Activated CD4-positive, alpha-beta T cell treated with anti-CD3 and anti-CD28 coated beads, Interleukin-2, amount 10 ng/mL, durations not matched to agents 7 days and 5 days (primary cell): ENCODE measurements around the gene SLIRP. TPM values are rescaled to one million over a fixed set of nuclear protein-coding genes. Genes with fewer than 3 reads are reported as not detected.
"Not testable (repeated sequence)": the region's sequence is repeated elsewhere in the genome, so short reads cannot be mapped to it uniquely, and the experiment has no call there.

Experiments used
- CTCF ChIA-PET: fragments of 350-600 bp; sonication (Branson Sonifier 250); formaldehyde crosslinking; loops from one replicate; lab custom pipeline; 2021; ENCODE audit warnings: antibody characterized with exemption; lab: Charles Lee
- POLR2A ChIA-PET: fragments of 350-600 bp; sonication (Branson Sonifier 250); formaldehyde crosslinking; loops from one replicate; lab custom pipeline; 2021; ENCODE audit warnings: antibody characterized with exemption; lab: Charles Lee
- DNase-seq: peaks from one replicate; pipeline ENCODE4 v3.0.0-alpha.2; 2020
- H3K27ac Mint-ChIP-seq: one replicate; pipeline ENCODE4 v1.8.0; 2021; ENCODE audit warnings: mild to moderate bottlenecking, moderate library complexity, mixed read lengths
- H3K27me3 Mint-ChIP-seq: one replicate; pipeline ENCODE4 v1.8.0; 2021; ENCODE audit warnings: mixed read lengths
- H3K36me3 Mint-ChIP-seq: one replicate; pipeline ENCODE4 v1.8.0; 2021; ENCODE audit warnings: low read depth, mixed read lengths
- H3K4me1 Mint-ChIP-seq: one replicate; pipeline ENCODE4 v1.8.0; 2021; ENCODE audit warnings: mixed read lengths
- H3K4me3 Mint-ChIP-seq: one replicate; pipeline ENCODE4 v1.8.0; 2021; ENCODE audit warnings: mild to moderate bottlenecking, moderate library complexity, mixed read lengths
- H3K9me3 Mint-ChIP-seq: one replicate; pipeline ENCODE4 v1.8.0; 2021; ENCODE audit warnings: mixed read lengths
- total RNA-seq, 2 experiments: library from RNA; stranded (reverse); gene quantifications; one replicate each; pipeline ENCODE4 v1.2.3, GENCODE V29; 2021

The SLIRP gene
- 10 to 100 TPM; 61.9 to 73.6 TPM for total RNA-seq

GRCh38 chr14:77707724-77708408 is at the start of gene SLIRP, which contains the start of gene ALKBH1:
SLIRP (plus strand) TSS chr14:77708103; CDS start chr14:77708112, 9 bp downstream.
ALKBH1 (minus strand) TSS chr14:77708023; CDS start chr14:77708004, 19 bp downstream.
- no peaks in the 10 kb centered on the region for H3K27me3 Mint-ChIP-seq
- peak within 1 kb of the TSS; percentile 92 for H3K27ac Mint-ChIP-seq
- POLR2A ChIA-PET: no interaction called here
- peaks cover 36% of the 10 kb centered on the region for H3K4me1 Mint-ChIP-seq
- H3K9me3 Mint-ChIP-seq: no peaks in the 10 kb centered on the region
- H3K36me3 Mint-ChIP-seq: peaks cover 43% of the 10 kb centered on the region
- peak; percentile 92 for DNase-seq
- CTCF ChIA-PET: no interaction called here
- H3K4me3 Mint-ChIP-seq: peak within 1 kb of the TSS; percentile 91

DNA sequence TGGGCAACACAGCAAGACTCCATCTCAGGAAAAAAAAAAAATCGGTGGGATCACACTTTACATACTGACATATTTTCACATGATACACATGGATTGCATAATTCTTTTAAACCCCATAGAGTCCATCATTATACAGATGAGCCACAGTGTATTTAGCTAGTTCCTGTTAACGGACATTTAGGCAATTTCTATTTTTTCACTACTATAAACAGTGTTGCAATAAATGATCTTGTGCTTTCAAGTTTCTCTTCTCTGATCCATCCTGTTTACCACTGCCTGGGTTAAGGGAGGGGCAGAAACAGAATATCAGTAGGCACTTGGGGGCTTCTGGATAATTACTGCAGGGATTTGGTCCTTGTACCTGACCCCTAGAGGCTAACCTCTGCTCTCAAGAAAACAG is 48.1 kb upstream of the SLIRP start:
- CTCF ChIA-PET: interaction anchor here (0.9 kb wide), 1 partner anchor 53 kb away, joined by 3 read pairs; no protein-coding TSS in a partner anchor

DNA sequence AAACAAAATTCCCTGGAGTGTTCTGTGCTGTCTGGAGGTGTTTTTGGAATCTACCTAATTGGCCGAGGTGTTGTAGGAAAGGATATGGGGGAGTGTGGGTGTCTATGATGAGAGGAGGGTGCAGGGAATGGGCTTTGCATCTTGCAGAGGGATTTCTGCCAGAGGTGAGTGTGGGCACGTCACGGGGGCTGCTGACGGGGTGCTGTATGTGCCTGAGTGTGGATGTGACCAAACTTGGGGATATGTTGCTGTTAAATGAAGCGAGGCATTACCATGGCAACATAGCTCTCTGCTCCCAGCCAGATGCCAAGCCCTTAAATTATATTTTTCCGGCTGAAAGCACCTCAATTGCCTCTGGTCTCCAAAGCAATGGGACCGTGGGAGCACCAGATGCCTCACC is 47.1 kb upstream of the SLIRP start:
- H3K4me3 Mint-ChIP-seq: no peak overlapping the region
- POLR2A ChIA-PET: no interaction called here
- peaks cover 3% of the 10 kb centered on the region for H3K4me1 Mint-ChIP-seq
- CTCF ChIA-PET: interaction anchor here (0.7 kb wide), 1 partner anchor 29 kb away, joined by 3 read pairs; no protein-coding TSS in a partner anchor
- no peak for DNase-seq
- H3K36me3 Mint-ChIP-seq: no peaks in the 10 kb centered on the region
- H3K27ac Mint-ChIP-seq: no peak overlapping the region
- no peaks in the 10 kb centered on the region for H3K27me3 Mint-ChIP-seq
- no peaks in the 10 kb centered on the region for H3K9me3 Mint-ChIP-seq

More for the DNA sequence above, 48.1 kb upstream of the SLIRP start:
- H3K4me3 Mint-ChIP-seq: no peak overlapping the region
- POLR2A ChIA-PET: no interaction called here
- no peaks in the 10 kb centered on the region for H3K36me3 Mint-ChIP-seq
- DNase-seq: no peak
- H3K4me1 Mint-ChIP-seq: peaks cover 3% of the 10 kb centered on the region
- no peaks in the 10 kb centered on the region for H3K27me3 Mint-ChIP-seq
- H3K27ac Mint-ChIP-seq: no peak overlapping the region
- no peaks in the 10 kb centered on the region for H3K9me3 Mint-ChIP-seq

GRCh38 chr14:77661562-77661961 is 46.3 kb upstream of the SLIRP start:
- POLR2A ChIA-PET, H3K4me3 Mint-ChIP-seq, CTCF ChIA-PET: not testable (repeated sequence)

GRCh38 chr14:77663293-77663692 is 44.6 kb upstream of the SLIRP start:
- ChIA-PET POLR2A (no interaction called here), CTCF (no interaction called here)
- Mint-ChIP-seq H3K4me3 (no peak overlapping the region), H3K27ac (no peak overlapping the region), H3K9me3 (no peaks in the 10 kb centered on the region), H3K4me1 (peaks cover 11% of the 10 kb centered on the region), H3K27me3 (no peaks in the 10 kb centered on the region), H3K36me3 (no peaks in the 10 kb centered on the region)
- DNase-seq: no peak

More at GRCh38 chr14:77661562-77661961, 46.3 kb upstream of the SLIRP start:
- DNase-seq, H3K36me3 Mint-ChIP-seq, H3K27me3 Mint-ChIP-seq, H3K9me3 Mint-ChIP-seq, H3K4me1 Mint-ChIP-seq, H3K27ac Mint-ChIP-seq: not testable (repeated sequence)

- no peaks in the 10 kb centered on the region for H3K9me3 Mint-ChIP-seq
- H3K27ac Mint-ChIP-seq: no peak overlapping the region
- peaks cover 3% of the 10 kb centered on the region for H3K36me3 Mint-ChIP-seq
- no peaks in the 10 kb centered on the region for H3K27me3 Mint-ChIP-seq
- no peak for DNase-seq
- H3K4me3 Mint-ChIP-seq: no peak overlapping the region
- peaks cover 11% of the 10 kb centered on the region for H3K4me1 Mint-ChIP-seq
- ChIA-PET POLR2A (interaction anchor here (0.6 kb wide), 1 partner anchor 314 kb away, joined by 3 read pairs; no protein-coding TSS in a partner anchor), CTCF (interaction anchor here (0.7 kb wide), 1 partner anchor 30 kb away, joined by 6 read pairs; no protein-coding TSS in a partner anchor)
Measured at GRCh38 chr14:77667331-77667730, 40.6 kb upstream of the SLIRP start.

GRCh38 chr14:77673193-77673592 is 34.7 kb upstream of the SLIRP start:
- ChIA-PET CTCF (no interaction called here), POLR2A (no interaction called here)
- Mint-ChIP-seq H3K36me3 (peaks cover 17% of the 10 kb centered on the region), H3K27ac (no peak overlapping the region), H3K4me3 (no peak overlapping the region), H3K9me3 (no peaks in the 10 kb centered on the region), H3K27me3 (no peaks in the 10 kb centered on the region), H3K4me1 (no peaks in the 10 kb centered on the region)
- DNase-seq: no peak

- Mint-ChIP-seq H3K4me3 (no peak overlapping the region), H3K36me3 (peaks cover 24% of the 10 kb centered on the region), H3K27me3 (no peaks in the 10 kb centered on the region), H3K4me1 (no peaks in the 10 kb centered on the region), H3K9me3 (no peaks in the 10 kb centered on the region), H3K27ac (no peak overlapping the region)
- CTCF ChIA-PET: interaction anchor here (1.1 kb wide), 1 partner anchor 25 kb away, joined by 3 read pairs; no protein-coding TSS in a partner anchor
- no peak for DNase-seq
- POLR2A ChIA-PET: interaction anchor here (0.6 kb wide), 1 partner anchor 169 kb away, joined by 6 read pairs; no protein-coding TSS in a partner anchor
Measured at GRCh38 chr14:77674931-77675330, 33.0 kb upstream of the SLIRP start.

GRCh38 chr14:77681196-77682157 is 26.4 kb upstream of the SLIRP start:
- Mint-ChIP-seq H3K4me3 (no peak overlapping the region), H3K4me1 (peaks cover 2% of the 10 kb centered on the region), H3K27ac (no peak overlapping the region), H3K27me3 (no peaks in the 10 kb centered on the region), H3K36me3 (peaks cover 12% of the 10 kb centered on the region), H3K9me3 (no peaks in the 10 kb centered on the region)
- ChIA-PET CTCF (interaction anchor here (0.6 kb wide), 2 partner anchors 99 to 284 kb away, joined by 3 to 4 read pairs; no protein-coding TSS in a partner anchor), POLR2A (no interaction called here)
- DNase-seq: no peak

- Mint-ChIP-seq H3K9me3 (no peaks in the 10 kb centered on the region), H3K36me3 (peaks cover 16% of the 10 kb centered on the region), H3K4me3 (no peak overlapping the region), H3K27ac (no peak overlapping the region), H3K4me1 (peaks cover 2% of the 10 kb centered on the region), H3K27me3 (no peaks in the 10 kb centered on the region)
- CTCF ChIA-PET: no interaction called here
- DNase-seq: no peak
- POLR2A ChIA-PET: no interaction called here
Measured at GRCh38 chr14:77682158-77682553, 25.7 kb upstream of the SLIRP start.

- Mint-ChIP-seq H3K4me1 (peaks cover 1% of the 10 kb centered on the region), H3K4me3 (no peak overlapping the region), H3K9me3 (no peaks in the 10 kb centered on the region), H3K27ac (no peak overlapping the region), H3K27me3 (no peaks in the 10 kb centered on the region), H3K36me3 (peaks cover 19% of the 10 kb centered on the region)
- ChIA-PET CTCF (interaction anchor here (0.7 kb wide), 1 partner anchor 14 kb away, joined by 4 read pairs; no protein-coding TSS in a partner anchor), POLR2A (no interaction called here)
- DNase-seq: no peak
Measured at GRCh38 chr14:77691259-77691658, 16.6 kb upstream of the SLIRP start.

GRCh38 chr14:77707355-77707723 is 564 bp upstream of the SLIRP start:
- H3K36me3 Mint-ChIP-seq: peaks cover 40% of the 10 kb centered on the region
- peak overlapping the region; percentile 91 for H3K4me3 Mint-ChIP-seq
- no peaks in the 10 kb centered on the region for H3K9me3 Mint-ChIP-seq
- ChIA-PET CTCF (no interaction called here), POLR2A (no interaction called here)
- peak; percentile 31 for DNase-seq
- no peaks in the 10 kb centered on the region for H3K27me3 Mint-ChIP-seq
- H3K27ac Mint-ChIP-seq: peak overlapping the region; percentile 92
- H3K4me1 Mint-ChIP-seq: peaks cover 34% of the 10 kb centered on the region
